Measurements from ENCODE around the gene OAS2. TPM values are rescaled to one million over a fixed set of nuclear protein-coding genes. Genes with fewer than 3 reads are reported as not detected.
A peak's percentile ranks its signal among the peaks of the same experiment; 100 is the strongest.

Gene OAS2
- total and polyA plus RNA-seq, 2 donors (not counting 1 experiment from before 2014, with no cell fraction given) = 2.2 to 3.1 TPM

DNA sequence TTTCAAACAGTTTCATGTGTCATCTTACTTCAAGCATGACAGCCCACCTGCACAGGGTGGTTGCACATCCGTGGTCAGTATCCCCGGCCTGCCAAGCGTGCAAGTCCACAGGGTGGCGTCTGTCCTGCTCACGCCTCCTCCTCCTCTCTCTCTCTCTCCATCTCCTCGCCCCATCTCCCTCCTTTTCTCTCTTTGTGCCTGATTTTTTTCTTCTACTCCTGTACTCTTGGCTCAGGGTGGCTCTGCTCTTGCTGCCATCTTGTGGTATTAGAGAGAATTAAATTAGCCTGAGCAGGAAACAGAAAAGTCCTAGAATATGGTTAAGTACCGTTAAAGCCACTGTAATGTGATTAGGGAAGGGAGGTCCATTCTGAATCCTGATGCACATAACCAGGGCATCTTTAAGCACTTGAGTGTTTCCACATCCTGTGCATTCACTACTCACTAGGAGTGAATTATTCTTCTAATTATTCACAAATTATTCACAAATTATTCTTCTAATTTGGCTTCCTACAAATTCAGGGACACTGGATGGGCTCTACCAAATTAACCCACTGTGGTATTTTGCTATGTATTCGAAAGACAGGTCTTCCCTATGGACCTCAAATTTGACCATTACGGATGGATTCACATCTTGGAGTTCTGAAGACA, 52.7 kb downstream of the OAS2 start:
- peak; percentile 47 to 58 for DNase-seq (ENCODE audit: low read depth in 2 of 2)
- H3K9me3 ChIP-seq (ENCODE audit: control insufficient read depth, insufficient read depth, low read depth, low read length) = no peaks in the 10 kb centered on the region
- H4K20me1 ChIP-seq (ENCODE audit: control insufficient read depth, extremely low read depth, insufficient read depth, low read length) = no peaks in the 10 kb centered on the region
- no peaks in the 10 kb centered on the region for H3K36me3 ChIP-seq (ENCODE audit: control insufficient read depth, insufficient read depth, low read length)
- H2AFZ ChIP-seq (ENCODE audit: low read length) = no peak overlapping the region
- no peak overlapping the region for H3K27ac ChIP-seq (ENCODE audit: insufficient read depth, low read length)
- H3K9ac ChIP-seq (ENCODE audit: insufficient read depth, low read length) = no peak overlapping the region
- H3K27me3 ChIP-seq (ENCODE audit: control insufficient read depth, insufficient read depth, low read length) = no peaks in the 10 kb centered on the region
- no peak overlapping the region for H3K4me2 ChIP-seq (ENCODE audit: extremely low read depth, insufficient read depth, low read length)
- no peaks in the 10 kb centered on the region for H3K4me1 ChIP-seq (ENCODE audit: control insufficient read depth, extremely low read depth, insufficient read depth, low read length)
- H3K4me3 ChIP-seq (replicated peaks in 1 of 4; ENCODE audit: control extremely low read depth in 1 of 4, insufficient read depth in 1 of 4, low read depth in 3 of 4, low read length in 4 of 4) = no peak overlapping the region
- TF ChIP-seq, protein P1, sequence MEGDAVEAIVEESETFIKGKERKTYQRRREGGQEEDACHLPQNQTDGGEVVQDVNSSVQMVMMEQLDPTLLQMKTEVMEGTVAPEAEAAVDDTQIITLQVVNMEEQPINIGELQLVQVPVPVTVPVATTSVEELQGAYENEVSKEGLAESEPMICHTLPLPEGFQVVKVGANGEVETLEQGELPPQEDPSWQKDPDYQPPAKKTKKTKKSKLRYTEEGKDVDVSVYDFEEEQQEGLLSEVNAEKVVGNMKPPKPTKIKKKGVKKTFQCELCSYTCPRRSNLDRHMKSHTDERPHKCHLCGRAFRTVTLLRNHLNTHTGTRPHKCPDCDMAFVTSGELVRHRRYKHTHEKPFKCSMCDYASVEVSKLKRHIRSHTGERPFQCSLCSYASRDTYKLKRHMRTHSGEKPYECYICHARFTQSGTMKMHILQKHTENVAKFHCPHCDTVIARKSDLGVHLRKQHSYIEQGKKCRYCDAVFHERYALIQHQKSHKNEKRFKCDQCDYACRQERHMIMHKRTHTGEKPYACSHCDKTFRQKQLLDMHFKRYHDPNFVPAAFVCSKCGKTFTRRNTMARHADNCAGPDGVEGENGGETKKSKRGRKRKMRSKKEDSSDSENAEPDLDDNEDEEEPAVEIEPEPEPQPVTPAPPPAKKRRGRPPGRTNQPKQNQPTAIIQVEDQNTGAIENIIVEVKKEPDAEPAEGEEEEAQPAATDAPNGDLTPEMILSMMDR (conservative IDR thresholded peaks at IDR 0.05 in 1 of 2, IDR thresholded peaks at IDR 0.05 in 1 of 2; ENCODE audit: low read depth in 1 of 2, low read length in 2 of 2) = peak; percentile 65 to 82
- TF ChIP-seq EZH2 (IDR thresholded peaks at IDR 0.05; ENCODE audit: low read length, missing control alignments) = no peak
- no peaks in the 10 kb centered on the region for H3K79me2 ChIP-seq (ENCODE audit: control insufficient read depth, insufficient read depth, low read length)

DNA sequence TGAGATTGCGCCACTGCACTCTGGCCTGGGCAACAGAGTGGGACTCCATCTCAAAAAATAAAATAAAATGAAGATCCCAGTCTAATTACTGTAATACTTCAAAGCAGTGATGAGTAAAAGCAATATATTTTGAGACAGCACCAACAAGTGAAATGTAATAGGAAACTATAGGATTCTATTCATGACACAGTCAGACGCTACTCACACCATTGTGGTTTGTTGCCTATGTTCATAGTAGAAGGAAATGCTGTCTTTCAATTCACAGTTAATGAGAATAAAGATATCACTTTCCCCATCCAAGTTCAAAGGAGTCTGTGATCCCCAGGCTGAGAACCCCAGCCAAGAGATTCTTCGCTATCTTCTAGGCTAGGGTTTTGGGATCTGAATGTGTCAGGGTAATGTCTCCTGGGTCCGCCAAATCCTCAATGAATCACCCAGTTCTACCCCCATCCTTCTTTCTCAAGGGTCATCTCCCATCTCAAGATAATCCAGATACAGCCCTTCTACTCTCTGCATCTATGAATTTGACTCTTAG, 61.7 kb downstream of the OAS2 start:
- Histone ChIP-seq H3K4me3 (replicated peaks in 1 of 4; ENCODE audit: control extremely low read depth in 1 of 4, insufficient read depth in 1 of 4, low read depth in 3 of 4, low read length in 4 of 4) (no peak overlapping the region), H4K20me1 (ENCODE audit: control insufficient read depth, extremely low read depth, insufficient read depth, low read length) (no peaks in the 10 kb centered on the region), H3K27ac (ENCODE audit: insufficient read depth, low read length) (no peak overlapping the region), H2AFZ (ENCODE audit: low read length) (no peak overlapping the region), H3K27me3 (ENCODE audit: control insufficient read depth, insufficient read depth, low read length) (no peaks in the 10 kb centered on the region), H3K9ac (ENCODE audit: insufficient read depth, low read length) (no peak overlapping the region), H3K4me2 (ENCODE audit: extremely low read depth, insufficient read depth, low read length) (no peak overlapping the region), H3K79me2 (ENCODE audit: control insufficient read depth, insufficient read depth, low read length) (no peaks in the 10 kb centered on the region), H3K36me3 (ENCODE audit: control insufficient read depth, insufficient read depth, low read length) (no peaks in the 10 kb centered on the region), H3K9me3 (ENCODE audit: control insufficient read depth, insufficient read depth, low read depth, low read length) (no peaks in the 10 kb centered on the region), H3K4me1 (ENCODE audit: control insufficient read depth, extremely low read depth, insufficient read depth, low read length) (peaks cover 3% of the 10 kb centered on the region)
- TF ChIP-seq EZH2 (IDR thresholded peaks at IDR 0.05; ENCODE audit: low read length, missing control alignments) = no peak
- TF ChIP-seq, protein P1 (conservative IDR thresholded peaks at IDR 0.05 in 1 of 2, IDR thresholded peaks at IDR 0.05 in 1 of 2; ENCODE audit: low read depth in 1 of 2, low read length in 2 of 2) = no peak
- no peak for DNase-seq (ENCODE audit: low read depth in 2 of 2)

DNA sequence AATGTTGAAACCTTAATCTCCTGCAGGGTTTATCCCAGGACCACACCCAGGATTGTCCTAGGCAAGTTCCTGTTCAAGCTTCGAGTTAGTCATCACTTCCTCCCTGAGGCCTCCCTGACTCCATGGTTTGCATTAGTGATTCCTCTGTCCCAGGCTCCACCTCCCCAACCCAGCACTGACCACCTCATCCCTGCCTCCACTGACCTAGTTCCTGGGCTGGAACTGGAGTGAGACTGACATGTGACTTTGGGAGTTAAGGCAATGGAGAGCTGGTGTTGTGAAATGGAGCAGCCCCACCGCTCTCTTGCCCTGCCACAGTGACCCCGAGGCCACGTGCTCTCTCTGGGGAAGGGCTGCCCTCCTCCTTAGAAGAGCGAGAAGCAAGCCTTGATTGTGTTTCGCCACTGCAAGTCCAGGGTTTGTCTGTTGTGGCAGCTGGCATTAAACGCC, 62.4 kb downstream of the OAS2 start:
- no peak overlapping the region for H3K4me2 ChIP-seq (ENCODE audit: extremely low read depth, insufficient read depth, low read length)
- peak overlapping the region; percentile 40 for H2AFZ ChIP-seq (ENCODE audit: low read length)
- peak; percentile 31 to 47 for DNase-seq (ENCODE audit: low read depth in 2 of 2)

More for the DNA sequence above, 62.4 kb downstream of the OAS2 start:
- no peaks in the 10 kb centered on the region for H3K79me2 ChIP-seq (ENCODE audit: control insufficient read depth, insufficient read depth, low read length)
- H3K9ac ChIP-seq (ENCODE audit: insufficient read depth, low read length) = no peak overlapping the region
- no peak overlapping the region for H3K4me3 ChIP-seq (replicated peaks in 1 of 4; ENCODE audit: control extremely low read depth in 1 of 4, insufficient read depth in 1 of 4, low read depth in 3 of 4, low read length in 4 of 4)
- peaks cover 3% of the 10 kb centered on the region for H3K4me1 ChIP-seq (ENCODE audit: control insufficient read depth, extremely low read depth, insufficient read depth, low read length)
- H3K27ac ChIP-seq (ENCODE audit: insufficient read depth, low read length) = no peak overlapping the region
- no peaks in the 10 kb centered on the region for H3K9me3 ChIP-seq (ENCODE audit: control insufficient read depth, insufficient read depth, low read depth, low read length)
- no peaks in the 10 kb centered on the region for H4K20me1 ChIP-seq (ENCODE audit: control insufficient read depth, extremely low read depth, insufficient read depth, low read length)
- H3K36me3 ChIP-seq (ENCODE audit: control insufficient read depth, insufficient read depth, low read length) = no peaks in the 10 kb centered on the region
- no peak for TF ChIP-seq EZH2 (IDR thresholded peaks at IDR 0.05; ENCODE audit: low read length, missing control alignments)
- TF ChIP-seq, protein P1 (conservative IDR thresholded peaks at IDR 0.05 in 1 of 2, IDR thresholded peaks at IDR 0.05 in 1 of 2; ENCODE audit: low read depth in 1 of 2, low read length in 2 of 2) = no peak
- H3K27me3 ChIP-seq (ENCODE audit: control insufficient read depth, insufficient read depth, low read length) = no peaks in the 10 kb centered on the region

Data from fibroblast of lung (primary cell).